ENCODE data around the gene PSMG4.
A peak's percentile ranks its signal among the peaks of the same experiment; 100 is the strongest.

The PSMG4 gene

DNA sequence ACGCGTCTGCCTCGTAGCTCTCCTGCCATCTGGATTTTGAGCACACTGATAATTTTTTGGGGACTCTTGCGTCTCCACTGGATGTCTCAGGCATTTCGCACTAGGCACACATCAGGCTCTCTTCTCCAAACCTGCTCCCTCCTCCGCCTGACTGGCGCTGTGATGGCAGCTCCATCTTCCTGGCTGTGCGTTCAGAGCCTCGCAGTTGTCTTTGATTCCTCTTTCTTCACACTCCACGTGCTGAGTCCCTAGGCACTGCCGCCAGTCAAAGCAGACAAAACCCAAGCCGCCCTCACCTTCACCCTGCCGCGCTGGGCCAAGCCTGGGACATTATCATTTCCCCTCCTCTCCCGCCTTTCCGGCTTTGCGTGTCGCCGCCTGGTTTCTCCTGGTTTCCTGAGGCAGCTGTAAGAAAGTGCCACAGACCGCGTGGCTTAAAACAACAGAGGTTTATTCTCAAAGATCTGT lies 778 bp downstream of the PSMG4 start:
- H3K4me3 ChIP-seq (ENCODE audit: low read depth, low read length), result peak overlapping the region; percentile 97
- TF ChIP-seq MYC (IDR thresholded peaks at IDR 0.05; ENCODE audit: low read depth, low read length) (peak; percentile 80), POLR2A (IDR thresholded peaks at IDR 0.05; ENCODE audit: extremely low read depth, insufficient read length) (no peak)
- TF ChIP-seq, protein P1, sequence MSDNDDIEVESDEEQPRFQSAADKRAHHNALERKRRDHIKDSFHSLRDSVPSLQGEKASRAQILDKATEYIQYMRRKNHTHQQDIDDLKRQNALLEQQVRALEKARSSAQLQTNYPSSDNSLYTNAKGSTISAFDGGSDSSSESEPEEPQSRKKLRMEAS (IDR thresholded peaks at IDR 0.05; ENCODE audit: low read depth, low read length), result peak; percentile 90
- TF ChIP-seq, protein P2, sequence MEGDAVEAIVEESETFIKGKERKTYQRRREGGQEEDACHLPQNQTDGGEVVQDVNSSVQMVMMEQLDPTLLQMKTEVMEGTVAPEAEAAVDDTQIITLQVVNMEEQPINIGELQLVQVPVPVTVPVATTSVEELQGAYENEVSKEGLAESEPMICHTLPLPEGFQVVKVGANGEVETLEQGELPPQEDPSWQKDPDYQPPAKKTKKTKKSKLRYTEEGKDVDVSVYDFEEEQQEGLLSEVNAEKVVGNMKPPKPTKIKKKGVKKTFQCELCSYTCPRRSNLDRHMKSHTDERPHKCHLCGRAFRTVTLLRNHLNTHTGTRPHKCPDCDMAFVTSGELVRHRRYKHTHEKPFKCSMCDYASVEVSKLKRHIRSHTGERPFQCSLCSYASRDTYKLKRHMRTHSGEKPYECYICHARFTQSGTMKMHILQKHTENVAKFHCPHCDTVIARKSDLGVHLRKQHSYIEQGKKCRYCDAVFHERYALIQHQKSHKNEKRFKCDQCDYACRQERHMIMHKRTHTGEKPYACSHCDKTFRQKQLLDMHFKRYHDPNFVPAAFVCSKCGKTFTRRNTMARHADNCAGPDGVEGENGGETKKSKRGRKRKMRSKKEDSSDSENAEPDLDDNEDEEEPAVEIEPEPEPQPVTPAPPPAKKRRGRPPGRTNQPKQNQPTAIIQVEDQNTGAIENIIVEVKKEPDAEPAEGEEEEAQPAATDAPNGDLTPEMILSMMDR (IDR thresholded peaks at IDR 0.05; ENCODE audit: low read depth, low read length), result no peak
- DNase-seq (ENCODE audit: low read depth), result peak; percentile 72

DNA sequence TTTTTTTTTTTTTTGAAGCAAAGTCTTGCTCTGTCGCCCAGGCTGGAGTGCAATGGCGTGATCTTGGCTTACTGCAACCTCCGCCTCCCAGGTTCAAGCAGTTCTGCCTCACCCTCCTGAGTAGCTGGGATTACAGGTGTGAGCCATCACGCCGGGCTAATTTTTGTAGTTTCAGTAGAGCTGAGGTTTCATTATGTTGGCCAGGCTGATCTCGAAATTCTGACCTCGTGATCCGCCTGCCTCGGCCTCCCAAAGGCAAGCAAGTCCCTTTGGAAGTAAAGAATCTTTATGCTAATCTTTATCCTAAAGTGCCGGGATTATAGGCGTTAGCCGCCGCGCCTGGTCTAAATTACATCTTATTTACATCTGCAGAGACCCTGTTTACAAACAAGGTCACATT lies 1.5 kb downstream of the PSMG4 start:
- no peak for DNase-seq (ENCODE audit: low read depth)
- TF ChIP-seq, protein P2 (IDR thresholded peaks at IDR 0.05; ENCODE audit: low read depth, low read length), result no peak
- TF ChIP-seq MYC (IDR thresholded peaks at IDR 0.05; ENCODE audit: low read depth, low read length) (no peak), POLR2A (IDR thresholded peaks at IDR 0.05; ENCODE audit: extremely low read depth, insufficient read length) (no peak)
- TF ChIP-seq, protein P1 (IDR thresholded peaks at IDR 0.05; ENCODE audit: low read depth, low read length), result no peak
- peak overlapping the region; percentile 97 for H3K4me3 ChIP-seq (ENCODE audit: low read depth, low read length)

DNA sequence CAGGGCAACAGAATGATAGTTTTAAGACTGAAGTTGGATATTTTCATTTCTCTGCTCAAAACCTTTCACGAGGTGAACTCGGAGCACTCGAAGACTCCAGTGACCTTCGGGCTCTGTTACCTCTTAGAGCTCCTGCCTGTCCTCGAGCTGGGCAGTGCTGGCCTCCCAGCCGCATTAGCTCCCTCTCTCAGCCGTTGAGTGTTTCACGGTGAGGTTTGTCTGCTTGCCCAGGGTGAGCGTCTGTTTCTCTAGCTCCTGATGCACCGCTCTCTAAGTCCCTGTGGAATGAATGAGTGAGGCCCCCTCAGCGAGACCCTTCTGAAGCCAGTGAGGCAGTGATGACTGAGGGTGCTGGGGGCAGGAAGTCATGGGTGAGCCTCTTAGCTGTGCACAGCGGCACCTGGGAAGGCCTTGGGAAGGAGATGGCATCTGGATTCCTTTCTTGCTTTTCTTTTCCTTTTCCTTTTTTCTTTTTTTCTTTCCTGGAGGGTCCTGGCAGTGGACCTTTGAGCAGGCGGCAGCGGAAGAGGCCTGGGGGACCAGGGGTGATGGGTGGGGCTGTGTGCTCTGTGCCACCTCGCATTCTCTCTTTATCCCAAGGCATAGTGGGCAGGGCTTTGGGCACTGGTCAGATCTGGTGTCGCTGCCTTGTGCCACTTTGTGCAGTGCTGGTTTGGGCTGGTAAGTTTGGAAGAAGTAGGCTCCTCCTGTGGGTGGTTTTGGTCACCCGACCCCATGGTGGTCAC lies 2.2 kb downstream of the PSMG4 start:
- no peak for DNase-seq (ENCODE audit: low read depth)
- peak overlapping the region; percentile 97 for H3K4me3 ChIP-seq (ENCODE audit: low read depth, low read length)
- no peak for TF ChIP-seq POLR2A (IDR thresholded peaks at IDR 0.05; ENCODE audit: extremely low read depth, insufficient read length)
- TF ChIP-seq, protein P2 (IDR thresholded peaks at IDR 0.05; ENCODE audit: low read depth, low read length), result no peak
- TF ChIP-seq MYC (IDR thresholded peaks at IDR 0.05; ENCODE audit: low read depth, low read length), result no peak
- TF ChIP-seq, protein P1 (IDR thresholded peaks at IDR 0.05; ENCODE audit: low read depth, low read length), result no peak

DNA sequence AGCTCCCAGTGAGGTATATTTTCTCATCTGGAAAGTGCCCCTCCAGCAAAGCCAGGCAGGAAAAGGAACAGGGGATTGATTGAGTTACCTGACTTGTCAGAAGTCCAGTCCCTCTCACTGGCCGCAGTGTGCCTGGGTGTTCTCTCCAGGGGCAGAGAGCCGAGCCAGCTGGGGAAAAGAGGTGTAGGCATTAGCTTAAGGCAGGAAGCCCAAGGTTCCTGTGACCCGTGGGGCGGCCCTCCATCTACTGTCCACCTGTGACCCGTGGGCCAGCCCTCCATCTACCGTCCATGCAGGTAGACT lies 2.7 kb downstream of the PSMG4 start:
- TF ChIP-seq MYC (IDR thresholded peaks at IDR 0.05; ENCODE audit: low read depth, low read length) (no peak), POLR2A (IDR thresholded peaks at IDR 0.05; ENCODE audit: extremely low read depth, insufficient read length) (no peak)
- TF ChIP-seq, protein P2 (IDR thresholded peaks at IDR 0.05; ENCODE audit: low read depth, low read length), result no peak
- TF ChIP-seq, protein P1 (IDR thresholded peaks at IDR 0.05; ENCODE audit: low read depth, low read length), result no peak
- peak overlapping the region; percentile 16 for H3K4me3 ChIP-seq (ENCODE audit: low read depth, low read length)
- DNase-seq (ENCODE audit: low read depth), result no peak

DNA sequence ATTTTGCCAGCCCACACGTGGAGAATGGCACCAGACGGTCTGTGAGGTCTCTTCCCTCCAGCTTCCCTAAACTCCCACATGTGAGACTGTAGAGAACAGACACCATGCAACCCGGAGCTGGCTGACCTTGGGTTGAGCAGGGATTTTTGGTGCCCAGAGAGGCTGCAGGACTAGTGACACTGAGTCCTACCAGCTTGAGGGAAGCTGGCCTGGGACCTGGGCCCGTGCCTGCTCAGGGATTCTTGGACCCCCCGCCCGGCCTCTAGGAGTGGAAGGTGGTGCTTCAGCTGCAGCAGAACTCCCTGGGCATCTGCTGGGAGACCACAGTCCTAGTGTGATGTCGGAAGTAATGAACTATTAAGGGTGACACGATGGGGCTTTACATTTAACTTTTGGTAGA lies 3.2 kb downstream of the PSMG4 start:
- DNase-seq (ENCODE audit: low read depth), result no peak
- TF ChIP-seq, protein P2 (IDR thresholded peaks at IDR 0.05; ENCODE audit: low read depth, low read length), result no peak
- TF ChIP-seq, protein P1 (IDR thresholded peaks at IDR 0.05; ENCODE audit: low read depth, low read length), result no peak
- no peak for TF ChIP-seq POLR2A (IDR thresholded peaks at IDR 0.05; ENCODE audit: extremely low read depth, insufficient read length)
- no peak for TF ChIP-seq MYC (IDR thresholded peaks at IDR 0.05; ENCODE audit: low read depth, low read length)
- peak overlapping the region; percentile 16 for H3K4me3 ChIP-seq (ENCODE audit: low read depth, low read length)

Measured in NB4 (cell line).